ENCODE measurements around the gene RAD54L.
"Not testable (repeated sequence)": the region's sequence is repeated elsewhere in the genome, so short reads cannot be mapped to it uniquely, and the experiment has no call there.

The RAD54L gene

DNA sequence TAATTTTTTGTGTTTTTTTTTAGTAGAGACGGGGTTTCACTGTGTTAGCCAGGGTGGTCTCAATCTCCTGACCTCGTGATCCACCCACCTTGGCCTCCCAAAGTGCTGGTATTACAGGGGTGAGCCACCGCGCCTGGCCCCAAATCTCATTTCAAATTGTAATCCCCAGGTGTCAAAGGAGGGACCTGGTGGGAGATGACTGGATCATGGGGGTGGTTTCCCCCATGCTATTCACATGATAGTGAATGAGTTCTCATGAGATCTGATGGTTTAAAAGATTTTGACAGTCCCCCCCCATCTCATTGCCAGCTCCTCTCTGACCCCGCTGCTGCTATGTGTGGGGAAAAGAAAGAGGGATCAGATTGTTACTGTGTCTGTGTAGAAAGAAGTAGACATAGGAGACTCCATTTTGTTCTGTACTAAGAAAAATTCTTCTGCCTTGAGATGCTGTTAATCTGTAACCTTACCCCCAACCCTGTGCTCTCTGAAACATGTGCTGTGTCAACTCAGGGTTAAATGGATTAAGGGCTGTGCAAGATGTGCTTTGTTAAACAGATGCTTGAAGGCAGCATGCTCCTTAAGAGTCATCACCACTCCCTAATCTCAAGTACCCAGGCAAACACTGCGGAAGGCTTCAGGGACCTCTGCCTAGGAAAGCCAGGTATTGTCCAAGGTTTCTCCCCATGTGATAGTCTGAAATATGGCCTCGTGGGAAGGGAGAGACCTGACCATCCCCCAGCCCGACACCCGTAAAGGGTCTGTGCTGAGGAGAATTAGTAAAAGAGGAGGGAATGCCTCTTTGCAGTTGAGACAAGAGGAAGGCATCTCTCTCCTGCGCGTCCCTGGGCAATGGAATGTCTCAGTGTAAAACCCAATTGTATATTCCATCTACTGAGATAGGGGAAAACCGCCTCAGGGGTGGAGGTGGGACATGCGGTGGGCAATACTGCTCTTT, 72.7 kb downstream of the RAD54L start:
- DNase-seq (ENCODE audit: low read depth, low spot score) = not testable (repeated sequence)

DNA sequence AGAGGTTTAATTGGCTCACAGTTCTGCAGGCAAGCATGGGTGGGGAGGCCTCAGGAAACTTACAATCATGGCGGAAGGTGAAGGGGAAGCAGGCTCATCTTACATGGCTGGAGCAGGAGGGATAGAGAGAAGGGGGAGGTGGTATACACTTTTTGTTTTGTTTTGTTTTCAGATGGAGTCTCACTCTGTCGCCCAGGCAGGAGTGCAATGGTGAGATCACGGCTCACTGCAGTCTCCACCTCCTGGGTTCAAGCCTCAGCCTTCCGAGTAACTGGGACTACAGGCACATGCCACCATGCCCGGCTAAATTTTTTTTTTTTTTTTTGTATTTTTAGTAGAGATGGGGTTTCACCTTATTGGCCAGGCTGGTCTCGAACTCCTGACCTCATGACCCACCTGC, 74.6 kb downstream of the RAD54L start:
- not testable (repeated sequence) for DNase-seq (ENCODE audit: low read depth, low spot score)

DNA sequence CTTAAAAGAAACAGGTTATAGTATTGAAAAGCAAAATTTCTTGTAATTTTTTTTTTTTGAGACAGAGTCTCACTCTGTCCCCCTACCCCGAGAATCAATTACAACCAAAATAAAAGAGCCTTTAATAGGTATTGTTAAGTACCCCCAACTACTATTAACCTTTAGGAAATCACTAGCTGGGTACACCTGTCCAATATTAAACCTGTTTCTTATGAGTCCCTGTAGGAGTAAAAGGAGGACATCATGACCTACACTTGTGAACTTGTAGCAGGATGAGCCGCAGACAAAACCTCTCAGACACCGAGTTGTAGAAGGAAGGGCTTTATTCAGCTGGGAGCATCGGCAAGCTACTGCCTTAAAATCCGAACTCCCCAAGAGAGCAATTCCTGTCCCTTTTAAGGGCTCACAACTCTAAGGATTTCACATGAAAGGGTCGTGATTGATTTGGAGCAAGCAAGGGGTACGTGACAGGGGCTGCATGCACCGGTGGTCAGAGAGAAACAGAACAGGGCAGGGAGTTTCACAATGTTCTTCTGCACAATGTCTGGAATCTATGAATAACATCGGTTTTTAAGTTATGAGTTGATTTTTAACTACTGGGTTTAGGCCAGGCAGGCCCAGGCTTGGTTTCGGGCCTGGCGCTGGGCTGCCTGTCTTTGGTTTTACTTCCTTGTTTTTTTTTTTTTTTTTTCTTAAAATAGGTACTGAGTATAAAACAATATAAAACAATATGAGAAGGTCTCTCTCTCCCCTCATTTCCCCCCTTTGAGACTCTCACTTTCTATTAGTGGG, 77.9 kb downstream of the RAD54L start:
- DNase-seq (ENCODE audit: low read depth, low spot score) = not testable (repeated sequence)

All from activated naive CD8-positive, alpha-beta T cell treated with anti-CD3 and anti-CD28 coated beads, Interleukin-2, amount 50 U/mL, for 16 hours (primary cell).